Common myeloid progenitor, CD34-positive (primary cell): ENCODE data around the gene DYDC2.

Experiments used
- CTCF ChIA-PET: fragments of 350-600 bp; sonication (Branson Sonifier 250); formaldehyde crosslinking; loops from one replicate; lab custom pipeline; 2021; ENCODE audit warnings: antibody characterized with exemption; lab: Charles Lee
- POLR2A ChIA-PET: fragments of 350-600 bp; sonication (Branson Sonifier 250); formaldehyde crosslinking; loops from one replicate; lab custom pipeline; 2021; ENCODE audit warnings: antibody characterized with exemption; lab: Charles Lee
- DNase-seq, 3 donors: peaks; one replicate each; pipeline versions ENCODE4 v3.0.0 to v3.0.0-alpha.2; 2013
- H3K27ac ChIP-seq, 2 experiments: 1 replicate in 1 of 2; 2 replicates in 1 of 2; pipeline ENCODE4 v1.7.0; 2013; ENCODE audit warnings: inconsistent platforms in 2 of 2, low read length in 2 of 2, mild to moderate bottlenecking in 2 of 2, low read depth in 1 of 2, moderate library complexity in 1 of 2; ENCODE audit not compliant: severe bottlenecking in 2 of 2, insufficient read depth in 1 of 2, poor library complexity in 1 of 2
- H3K27me3 ChIP-seq, 5 experiments: replicated peaks in 2 of 5; 1 replicate in 3 of 5; 2 replicates in 2 of 5; pipeline versions ENCODE4 v1.6.1 to v1.7.0; 2013; ENCODE audit warnings: low read length in 4 of 5, mild to moderate bottlenecking in 2 of 5, moderate library complexity in 2 of 5, inconsistent platforms in 1 of 5; ENCODE audit not compliant: insufficient read depth in 5 of 5, control insufficient read depth in 4 of 5
- H3K36me3 ChIP-seq, 4 experiments: 1 replicate in 2 of 4; 2 replicates in 2 of 4; pipeline versions ENCODE4 v1.6.1 to v1.7.0; 2013; ENCODE audit warnings: low read length in 3 of 4, control low read depth in 1 of 4, mild to moderate bottlenecking in 1 of 4; ENCODE audit not compliant: control insufficient read depth in 4 of 4, insufficient read depth in 4 of 4
- H3K4me1 ChIP-seq, 4 experiments: 1 replicate in 3 of 4; 2 replicates in 1 of 4; pipeline versions ENCODE4 v1.6.1 to v1.7.1; 2013; ENCODE audit warnings: low read length in 3 of 4, mild to moderate bottlenecking in 3 of 4, control low read depth in 1 of 4, inconsistent platforms in 1 of 4, moderate library complexity in 1 of 4; ENCODE audit not compliant: control insufficient read depth in 4 of 4, insufficient read depth in 4 of 4; ENCODE audit errors: control extremely low read depth in 1 of 4
- H3K4me3 ChIP-seq, 7 experiments: 1 replicate in 4 of 7; 2 replicates in 3 of 7; pipeline versions ENCODE4 v1.5.1 to v1.7.0; 2013; ENCODE audit warnings: mild to moderate bottlenecking in 7 of 7, low read length in 6 of 7, moderate library complexity in 6 of 7, inconsistent platforms in 2 of 7, low read depth in 2 of 7, control low read depth in 1 of 7; ENCODE audit not compliant: insufficient read depth in 4 of 7, control insufficient read depth in 1 of 7; ENCODE audit errors: extremely low read depth in 1 of 7
- H3K9me3 ChIP-seq, 5 experiments: 1 replicate in 4 of 5; 2 replicates in 1 of 5; pipeline versions ENCODE4 v1.6.1 to v1.7.1; 2013; ENCODE audit warnings: low read length in 4 of 5, mild to moderate bottlenecking in 2 of 5, inconsistent platforms in 1 of 5, low read depth in 1 of 5, moderate library complexity in 1 of 5; ENCODE audit not compliant: control insufficient read depth in 4 of 5, insufficient read depth in 2 of 5; ENCODE audit errors: control extremely low read depth in 1 of 5
- WGBS: methylation state at CpG from one replicate; pipeline ENCODE4 v1.1.5; 2013; ENCODE audit not compliant: insufficient coverage; 5-methylcytosine and 5-hydroxymethylcytosine counted together

DYDC2 gene

DNA sequence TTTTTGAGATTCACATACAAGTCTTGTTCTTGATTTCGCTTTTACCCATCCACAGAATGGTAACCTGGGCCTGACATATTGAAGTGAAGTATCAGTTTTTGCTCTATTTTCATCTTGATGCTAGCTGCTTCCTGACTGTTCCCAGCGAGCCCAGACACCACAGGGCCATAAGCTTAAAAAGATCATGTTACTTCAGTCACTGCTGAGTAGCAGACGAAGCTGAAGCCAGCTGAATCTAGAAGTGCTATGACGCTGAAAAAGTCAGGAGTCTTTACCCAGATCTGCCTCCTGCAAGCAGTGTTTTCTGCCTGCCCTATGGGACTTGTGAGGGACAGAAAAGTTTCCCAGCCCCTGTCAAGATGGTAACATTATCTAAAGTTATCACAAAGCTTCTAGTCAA lies 49.0 kb downstream of the DYDC2 start:
- 98% methylated on average over 3 of the region's 4 CpGs for WGBS
- DNase-seq, result no peak
- no peaks in the 10 kb centered on the region for H3K9me3 ChIP-seq
- H3K4me3 ChIP-seq, result no peak overlapping the region
- no peak overlapping the region for H3K27ac ChIP-seq
- H3K4me1 ChIP-seq, result peaks cover 3 to 30% (median 28%) of the 10 kb centered on the region in 4 experiments
- H3K36me3 ChIP-seq, result no peaks in the 10 kb centered on the region
- POLR2A ChIA-PET, result no interaction called here
- no peaks in the 10 kb centered on the region for H3K27me3 ChIP-seq
- CTCF ChIA-PET, result interaction anchor here (0.7 to 2.2 kb wide), 6 partner anchors 9 to 102 kb away, joined by 3 to 5 read pairs (median 3); no protein-coding TSS in a partner anchor

DNA sequence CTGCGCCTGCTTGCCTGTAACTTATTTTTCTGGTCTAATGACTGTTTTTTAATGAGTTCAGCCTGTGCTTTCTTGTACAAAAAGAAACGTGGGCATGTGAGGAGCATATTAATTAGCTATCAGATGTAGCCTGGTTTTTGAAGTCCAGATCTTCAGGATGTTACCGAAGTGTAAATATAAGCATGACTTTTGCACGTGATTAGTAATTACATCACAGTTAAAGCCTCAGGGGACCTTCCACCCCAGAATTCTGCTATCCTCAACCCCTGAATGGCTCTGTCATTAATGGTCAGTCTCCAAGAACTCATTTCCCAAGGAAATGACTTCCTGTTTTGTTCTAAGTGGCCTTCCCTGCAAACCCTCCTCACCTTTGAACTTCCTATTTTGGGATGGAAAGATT lies 49.6 kb downstream of the DYDC2 start:
- H3K27me3 ChIP-seq, result no peaks in the 10 kb centered on the region
- no peaks in the 10 kb centered on the region for H3K9me3 ChIP-seq
- WGBS, result 93% methylated on average over 4 of the region's 4 CpGs
- POLR2A ChIA-PET, result no interaction called here
- H3K4me1 ChIP-seq, result peaks cover 3 to 35% (median 33%) of the 10 kb centered on the region in 4 experiments
- H3K36me3 ChIP-seq, result no peaks in the 10 kb centered on the region
- no peak overlapping the region for H3K27ac ChIP-seq
- no peak for DNase-seq
- H3K4me3 ChIP-seq, result no peak overlapping the region
- CTCF ChIA-PET, result interaction anchor here (0.9 to 2.2 kb wide), 4 partner anchors 9 to 102 kb away, joined by 3 to 5 read pairs (median 4); no protein-coding TSS in a partner anchor

DNA sequence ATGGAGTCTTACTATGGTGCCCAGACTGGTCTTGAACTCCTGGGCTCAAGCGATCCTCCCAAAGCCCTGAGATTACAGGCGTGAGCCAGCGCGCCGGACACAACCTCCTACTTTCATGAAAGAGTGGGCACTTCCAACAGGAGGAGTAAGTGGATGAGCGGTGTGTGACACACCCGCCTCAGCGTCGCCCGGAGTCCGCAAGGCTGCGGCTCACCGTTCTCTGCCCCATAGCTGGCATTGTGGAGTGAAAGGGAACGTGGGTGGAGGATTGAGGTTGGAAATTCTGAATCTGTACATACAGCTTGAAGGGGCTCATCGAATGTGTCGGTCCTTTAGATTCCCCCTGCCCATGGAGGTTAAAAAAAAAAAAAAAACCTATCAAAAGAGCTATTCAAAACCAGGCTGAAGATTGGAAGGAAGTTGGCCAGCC lies 51.2 kb downstream of the DYDC2 start:
- Histone ChIP-seq H3K4me3 (peak overlapping the region; percentile 60 to 88 (median 80)), H3K27ac (no peak overlapping the region), H3K27me3 (no peaks in the 10 kb centered on the region), H3K4me1 (peaks cover 3 to 52% (median 42%) of the 10 kb centered on the region in 4 experiments), H3K9me3 (no peaks in the 10 kb centered on the region), H3K36me3 (no peaks in the 10 kb centered on the region)
- 24% methylated on average over 10 of the region's 16 CpGs for WGBS
- DNase-seq, result peak in 1 of 3 donors; percentile 39
- ChIA-PET CTCF (interaction anchor here (0.8 to 1.7 kb wide), 10 partner anchors 11 to 98 kb away, joined by 3 to 7 read pairs (median 3); no protein-coding TSS in a partner anchor), POLR2A (no interaction called here)

DNA sequence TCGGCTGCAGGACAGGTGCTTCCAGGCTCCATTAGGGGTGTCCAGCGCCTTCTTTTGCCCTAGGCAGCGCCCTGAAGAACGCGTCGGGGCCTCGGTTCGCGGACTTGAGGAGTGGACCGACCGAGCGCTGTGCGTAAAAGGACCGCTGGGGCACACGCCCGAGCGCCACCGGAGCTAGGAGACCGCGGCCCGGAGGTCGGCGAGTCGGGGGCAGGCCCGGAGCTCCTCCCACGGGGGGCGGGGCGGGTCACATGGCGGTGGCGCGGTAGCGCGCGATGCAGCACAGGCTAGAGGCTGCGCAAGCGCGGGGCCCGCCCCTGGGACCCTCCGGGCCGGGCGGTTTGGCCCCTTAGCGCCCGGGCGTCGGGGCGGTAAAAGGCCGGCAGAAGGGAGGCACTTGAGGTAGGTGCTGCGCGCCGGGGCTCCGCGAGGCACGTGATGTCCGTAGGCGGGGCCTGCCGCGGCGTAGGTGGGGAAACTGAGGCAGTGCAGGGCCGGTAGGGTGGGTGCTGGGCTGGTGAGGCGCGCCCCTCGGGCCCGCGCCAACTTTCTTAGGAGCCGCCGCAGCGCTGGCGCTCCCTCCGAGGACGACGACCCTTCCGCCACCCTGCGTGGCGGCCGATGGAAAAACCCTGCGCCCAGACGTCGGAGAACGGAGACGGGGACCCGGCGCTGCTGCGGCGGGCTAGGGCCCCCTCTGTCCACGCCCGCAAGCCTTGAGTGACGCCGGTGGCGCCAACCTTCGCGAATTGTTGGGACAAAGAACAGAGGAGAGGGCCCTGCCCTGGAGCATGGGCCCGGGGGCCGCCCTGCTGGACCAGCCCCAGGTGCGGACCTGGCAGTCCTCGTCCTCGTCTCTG lies 51.9 kb downstream of the DYDC2 start, which contains the start of gene PRXL2A:
Gene PRXL2A (plus strand): TSS at position 310 of the 860 bp plus-strand sequence. CDS start 11,917 bp downstream, outside the sequence.
- H3K4me3 ChIP-seq, result peak within 1 kb of the TSS; percentile 60 to 88 (median 80)
- WGBS, result under 1% methylated on average over 83 of the region's 96 CpGs
- H3K27me3 ChIP-seq, result no peaks in the 10 kb centered on the region
- POLR2A ChIA-PET, result no interaction called here
- H3K27ac ChIP-seq, result no peak within 1 kb of the TSS
- DNase-seq, result peak; percentile 74 to 89 (median 86)
- CTCF ChIA-PET, result interaction anchor here (0.8 to 1.7 kb wide), 10 partner anchors 12 to 97 kb away, joined by 3 to 7 read pairs (median 3); no protein-coding TSS in a partner anchor
- no peaks in the 10 kb centered on the region for H3K9me3 ChIP-seq
- no peaks in the 10 kb centered on the region for H3K36me3 ChIP-seq
- peaks cover 3 to 57% (median 47%) of the 10 kb centered on the region in 4 experiments for H3K4me1 ChIP-seq

DNA sequence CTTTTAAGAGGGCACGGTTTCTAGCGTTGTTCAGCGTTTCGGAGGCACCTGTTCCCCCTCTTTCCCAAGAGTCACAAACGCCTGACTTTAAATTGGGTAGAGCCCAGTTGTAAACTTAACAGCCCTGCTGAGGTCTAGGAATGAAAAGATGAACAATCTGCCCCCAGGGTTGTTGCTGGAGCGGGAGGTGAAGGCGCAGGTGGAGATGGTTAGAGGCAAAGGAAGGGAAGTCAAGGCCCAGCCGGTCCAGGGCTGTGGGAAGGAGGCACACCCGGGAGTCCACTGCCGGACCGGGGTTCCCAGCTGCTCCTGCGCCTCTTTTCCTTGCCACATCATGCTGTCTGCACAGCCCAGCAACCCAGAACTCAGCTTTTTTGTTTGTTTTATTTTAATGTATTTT lies 52.5 kb downstream of the DYDC2 start:
- no peaks in the 10 kb centered on the region for H3K9me3 ChIP-seq
- WGBS, result 26% methylated on average over 11 of the region's 12 CpGs
- peak overlapping the region in 6 of 7 experiments; percentile 70 to 88 (median 81) for H3K4me3 ChIP-seq
- no peak for DNase-seq
- H3K27ac ChIP-seq, result no peak overlapping the region
- H3K27me3 ChIP-seq, result no peaks in the 10 kb centered on the region
- H3K4me1 ChIP-seq, result peaks cover 3 to 63% (median 54%) of the 10 kb centered on the region in 4 experiments
- ChIA-PET POLR2A (no interaction called here), CTCF (interaction anchor here (1.3 to 1.6 kb wide), 3 partner anchors 10 to 35 kb away, joined by 3 to 9 read pairs (median 6); no protein-coding TSS in a partner anchor)
- H3K36me3 ChIP-seq, result no peaks in the 10 kb centered on the region

DNA sequence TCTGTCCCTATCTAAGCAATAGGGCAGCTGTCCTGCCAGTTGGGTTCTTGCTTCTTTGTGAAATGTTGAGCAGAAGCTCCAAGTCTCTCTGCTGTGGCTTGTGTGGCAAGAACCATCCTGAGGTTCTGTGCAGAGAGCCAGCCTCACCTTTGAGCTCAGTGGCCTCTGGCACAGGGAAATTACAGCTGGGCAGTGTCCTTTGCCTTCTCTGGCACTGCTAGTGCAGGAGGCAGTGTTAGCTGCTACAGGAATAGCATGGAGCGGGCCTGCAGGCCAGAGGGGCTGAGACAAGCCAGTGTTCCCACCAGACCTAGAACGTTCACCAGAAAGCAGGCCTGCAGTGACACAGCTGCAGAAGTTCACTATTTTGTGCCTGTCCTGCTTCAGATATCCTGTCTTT lies 53.5 kb downstream of the DYDC2 start:
- no peak overlapping the region for H3K4me3 ChIP-seq
- ChIA-PET CTCF (interaction anchor here (1.2 to 1.6 kb wide), 5 partner anchors 9 to 254 kb away, joined by 3 to 9 read pairs (median 3); no protein-coding TSS in a partner anchor), POLR2A (no interaction called here)

More for the DNA sequence above, 53.5 kb downstream of the DYDC2 start:
- no peak for DNase-seq
- H3K4me1 ChIP-seq, result peaks cover 7 to 72% (median 61%) of the 10 kb centered on the region in 4 experiments
- H3K27me3 ChIP-seq, result no peaks in the 10 kb centered on the region
- 50% methylated on average over 2 of the region's 2 CpGs for WGBS
- H3K9me3 ChIP-seq, result no peaks in the 10 kb centered on the region
- H3K36me3 ChIP-seq, result no peaks in the 10 kb centered on the region
- no peak overlapping the region for H3K27ac ChIP-seq
